H9 (cell line): ENCODE data around the gene LAMC1. TPM values are rescaled to one million over a fixed set of nuclear protein-coding genes. Genes with fewer than 3 reads are reported as not detected.

Experiments used
- DNase-seq: peaks from one replicate; pipeline ENCODE4 v3.0.0-alpha.2; 2017
- H2AFZ ChIP-seq: one replicate; pipeline ENCODE4 v1.6.1; 2013; ENCODE audit warnings: mild to moderate bottlenecking, low read length, control low read depth, moderate library complexity
- H2AK5ac ChIP-seq: 2 replicates; pipeline ENCODE4 v1.6.1; 2013; ENCODE audit warnings: low read length, control low read depth, mixed read lengths; ENCODE audit not compliant: insufficient read length
- H2BK120ac ChIP-seq: one replicate; pipeline ENCODE4 v1.6.1; 2013; ENCODE audit warnings: low read depth, mild to moderate bottlenecking, low read length, control low read depth, inconsistent platforms; ENCODE audit not compliant: poor library complexity, severe bottlenecking
- H2BK12ac ChIP-seq: 2 replicates; pipeline ENCODE4 v1.6.1; 2013; ENCODE audit warnings: low read length, control low read depth, mixed read lengths, low read depth; ENCODE audit not compliant: insufficient read length
- H2BK15ac ChIP-seq: 2 replicates; pipeline ENCODE4 v1.6.1; 2013; ENCODE audit warnings: low read depth, low read length, control low read depth
- H2BK20ac ChIP-seq: one replicate; pipeline ENCODE4 v1.6.1; 2013; ENCODE audit warnings: low read depth, mild to moderate bottlenecking, low read length, control low read depth, inconsistent platforms; ENCODE audit not compliant: poor library complexity, severe bottlenecking
- H2BK5ac ChIP-seq: 2 replicates; pipeline ENCODE4 v1.6.1; 2013; ENCODE audit warnings: low read length, control low read depth, mixed read lengths; ENCODE audit not compliant: insufficient read length
- H3K14ac ChIP-seq: 2 replicates; pipeline ENCODE4 v1.6.1; 2013; ENCODE audit warnings: low read length, control low read depth; ENCODE audit not compliant: insufficient read depth
- H3K18ac ChIP-seq: 2 replicates; pipeline ENCODE4 v1.6.1; 2013; ENCODE audit warnings: low read depth, mild to moderate bottlenecking, mixed read lengths, low read length, control low read depth; ENCODE audit not compliant: insufficient read length
- H3K23ac ChIP-seq: 2 replicates; pipeline ENCODE4 v1.6.1; 2013; ENCODE audit warnings: low read length, control low read depth, mixed read lengths, low read depth; ENCODE audit not compliant: insufficient read length
- H3K23me2 ChIP-seq: 2 replicates; pipeline ENCODE4 v1.6.1; 2013; ENCODE audit warnings: low read depth, mild to moderate bottlenecking, mixed read lengths, low read length, control low read depth; ENCODE audit not compliant: insufficient read length, poor library complexity, severe bottlenecking
- H3K27ac ChIP-seq: 2 replicates; pipeline ENCODE4 v1.5.1; 2013; ENCODE audit warnings: low read length, control low read depth, mixed read lengths, low read depth; ENCODE audit not compliant: insufficient read length
- H3K27me3 ChIP-seq: 2 replicates; pipeline ENCODE4 v1.6.1; 2013; ENCODE audit warnings: low read length, control low read depth, inconsistent platforms; ENCODE audit not compliant: insufficient read depth
- H3K4ac ChIP-seq: 2 replicates; pipeline ENCODE4 v1.6.1; 2013; ENCODE audit warnings: low read depth, mild to moderate bottlenecking, control low read depth, inconsistent platforms, low read length, moderate library complexity
- H3K4me1 ChIP-seq: 2 replicates; pipeline ENCODE4 v1.6.1; 2013; ENCODE audit warnings: low read length, control low read depth, inconsistent platforms; ENCODE audit not compliant: insufficient read depth
- H3K4me2 ChIP-seq: 2 replicates; pipeline ENCODE4 v1.6.1; 2013; ENCODE audit warnings: low read length, control low read depth, mixed read lengths; ENCODE audit not compliant: insufficient read length, insufficient read depth
- H3K56ac ChIP-seq: 2 replicates; pipeline ENCODE4 v1.6.1; 2013; ENCODE audit warnings: low read depth, mild to moderate bottlenecking, mixed read lengths, low read length, control low read depth; ENCODE audit not compliant: insufficient read length
- H3K79me1 ChIP-seq: 2 replicates; pipeline ENCODE4 v1.6.1; 2013; ENCODE audit warnings: low read depth, mild to moderate bottlenecking, moderate library complexity, low read length, control low read depth, inconsistent platforms; ENCODE audit not compliant: insufficient read depth, poor library complexity, severe bottlenecking
- H3K79me2 ChIP-seq: 2 replicates; pipeline ENCODE4 v1.6.1; 2013; ENCODE audit warnings: low read length, control low read depth, inconsistent platforms; ENCODE audit not compliant: insufficient read depth
- H3K9ac ChIP-seq: 2 replicates; pipeline ENCODE4 v1.6.1; 2013; ENCODE audit warnings: low read length, control low read depth, mixed read lengths; ENCODE audit not compliant: insufficient read length; ENCODE audit errors: extremely low read depth
- H3K9me3 ChIP-seq: one replicate; pipeline ENCODE4 v1.6.1; 2013; ENCODE audit warnings: low read depth, low read length, inconsistent platforms; ENCODE audit not compliant: control insufficient read depth
- H3T11ph ChIP-seq: one replicate; pipeline ENCODE4 v1.6.1; 2013; ENCODE audit warnings: mild to moderate bottlenecking, low read length, control low read depth, inconsistent platforms
- H4K20me1 ChIP-seq: one replicate; pipeline ENCODE4 v1.6.1; 2013; ENCODE audit not compliant: control insufficient read depth, insufficient read length, insufficient read depth
- H4K5ac ChIP-seq: 2 replicates; pipeline ENCODE4 v1.6.1; 2013; ENCODE audit warnings: low read depth, mild to moderate bottlenecking, mixed read lengths, low read length, control low read depth; ENCODE audit not compliant: insufficient read length
- H4K8ac ChIP-seq: replicated peaks from 2 replicates; pipeline ENCODE4 v1.6.1; 2013; ENCODE audit warnings: low read length, control low read depth, mixed read lengths, low read depth; ENCODE audit not compliant: insufficient read length
- H4K91ac ChIP-seq: 2 replicates; pipeline ENCODE4 v1.6.1; 2013; ENCODE audit warnings: low read depth, mild to moderate bottlenecking, moderate library complexity, mixed read lengths, low read length, control low read depth; ENCODE audit not compliant: insufficient read length
- H3K27ac Mint-ChIP-seq, 3 experiments: 2 replicates in 2 of 3; 3 replicates in 1 of 3; pipeline ENCODE4 v1.8.0; 2020 to 2021; ENCODE audit warnings: mixed read lengths in 3 of 3, mild to moderate bottlenecking in 1 of 3, moderate library complexity in 1 of 3
- H3K27me3 Mint-ChIP-seq: 2 replicates; pipeline ENCODE4 v1.8.0; 2021; ENCODE audit warnings: low read depth, mild to moderate bottlenecking, moderate library complexity, mixed read lengths
- H3K36me3 Mint-ChIP-seq, 3 experiments: 2 replicates in 2 of 3; 3 replicates in 1 of 3; pipeline ENCODE4 v1.8.0; 2020 to 2021; ENCODE audit warnings: low read depth in 3 of 3, mixed read lengths in 3 of 3; ENCODE audit not compliant: insufficient read depth in 1 of 3
- H3K4me1 Mint-ChIP-seq, 2 experiments: 2 replicates each; pipeline ENCODE4 v1.8.0; 2020; ENCODE audit warnings: mixed read lengths in 2 of 2
- H3K4me3 Mint-ChIP-seq, 2 experiments: 2 replicates in 1 of 2; 3 replicates in 1 of 2; pipeline ENCODE4 v1.8.0; 2020 to 2021; ENCODE audit warnings: mild to moderate bottlenecking in 2 of 2, mixed read lengths in 2 of 2, moderate library complexity in 1 of 2
- H3K9me3 Mint-ChIP-seq, 2 experiments: 2 replicates in 1 of 2; 3 replicates in 1 of 2; pipeline ENCODE4 v1.8.0; 2020; ENCODE audit warnings: mild to moderate bottlenecking in 2 of 2, mixed read lengths in 2 of 2, moderate library complexity in 1 of 2
- CTCF ChIP-seq: fragments of 200-600 bp; sonication (generic); conservative IDR thresholded peaks from 3 replicates; pipeline ENCODE4 v1.8.0; 2021; ENCODE audit warnings: antibody characterized with exemption, mild to moderate bottlenecking
- WGBS: extraction: QIAGEN DNeasy Blood & Tissue Kit; methylation state at CpG from one replicate; pipeline ENCODE4 v1.1.7; 2013; ENCODE audit warnings: missing lambda C conversion rate, low lambda C conversion rate, mixed read lengths; ENCODE audit not compliant: insufficient read length; ENCODE audit errors: extremely low coverage; 5-methylcytosine and 5-hydroxymethylcytosine counted together
- total RNA-seq: library from RNA; stranded (reverse); gene quantifications from 2 replicates; pipeline ENCODE4 v1.2.1, GENCODE V29; 2021

LAMC1 gene
- total RNA-seq, 1 experiment from 2014 or later, result 96.2 TPM

GRCh38 chr1:182985876-182986275 lies 37.3 kb upstream of the LAMC1 start:
- no peak overlapping the region for H3K4ac ChIP-seq
- peaks cover 0 to 6% (median 0%) of the 10 kb centered on the region in 3 experiments; a peak in 2 of 7 replicates for H3K36me3 Mint-ChIP-seq
- DNase-seq, result no peak
- TF ChIP-seq CTCF, result no peak
- H3K23me2 ChIP-seq, result no peaks in the 10 kb centered on the region
- no peak overlapping the region for H3K9ac ChIP-seq
- H2BK12ac ChIP-seq, result no peak overlapping the region
- no peak overlapping the region for H3K4me3 Mint-ChIP-seq
- H2BK20ac ChIP-seq, result no peak overlapping the region
- no peak overlapping the region for H3K14ac ChIP-seq
- H2BK15ac ChIP-seq, result no peak overlapping the region
- H2AFZ ChIP-seq, result no peak overlapping the region
- no peak overlapping the region for H3K56ac ChIP-seq
- no peak overlapping the region for H2BK120ac ChIP-seq
- no peak overlapping the region for H4K5ac ChIP-seq
- H3K27ac Mint-ChIP-seq, result no peak overlapping the region
- H3K27me3 Mint-ChIP-seq, result no peaks in the 10 kb centered on the region
- no peak overlapping the region for H2AK5ac ChIP-seq
- H4K20me1 ChIP-seq, result no peaks in the 10 kb centered on the region
- H3K79me1 ChIP-seq, result no peaks in the 10 kb centered on the region
- no peak overlapping the region for H3K23ac ChIP-seq
- H3K4me2 ChIP-seq, result no peak overlapping the region
- WGBS, result no CpG with 5 or more reads among the region's 1 CpG
- no peak overlapping the region for H4K91ac ChIP-seq
- peaks cover 0 to 8% of the 10 kb centered on the region in 2 experiments; a peak in 2 of 4 replicates for H3K4me1 Mint-ChIP-seq
- no peak overlapping the region for H3K27ac ChIP-seq
- H3K18ac ChIP-seq, result no peak overlapping the region
- no peak overlapping the region for H3T11ph ChIP-seq
- H2BK5ac ChIP-seq, result no peak overlapping the region
- peaks cover 3 to 7% of the 10 kb centered on the region in 2 experiments; a peak in 1 of 5 replicates for H3K9me3 Mint-ChIP-seq
- no peaks in the 10 kb centered on the region for H3K9me3 ChIP-seq
- no peaks in the 10 kb centered on the region for H3K79me2 ChIP-seq
- no peaks in the 10 kb centered on the region for H3K4me1 ChIP-seq
- no peak overlapping the region for H4K8ac ChIP-seq
- H3K27me3 ChIP-seq, result no peaks in the 10 kb centered on the region
